HEK293T (cell line): Measurements from ENCODE around the gene TNFAIP2.

Experiments
- FOXK2 ChIP-seq: fragments of 450-650 bp; IDR thresholded peaks from 2 replicates; pipeline ENCODE4 v1.6.1; 2016; ENCODE audit warnings: mild to moderate bottlenecking
- FOXM1 ChIP-seq: fragments of 450-650 bp; IDR thresholded peaks from 2 replicates; pipeline ENCODE4 v1.6.1; 2017; ENCODE audit warnings: mild to moderate bottlenecking, borderline replicate concordance
- HDGF ChIP-seq: fragments of 450-650 bp; IDR thresholded peaks from 2 replicates; pipeline ENCODE4 v1.6.1; 2017; ENCODE audit warnings: antibody characterized with exemption, borderline replicate concordance
- L3MBTL2 ChIP-seq: fragments of 450-650 bp; conservative IDR thresholded peaks from 2 replicates; pipeline ENCODE4 v1.6.1; 2016; ENCODE audit warnings: mild to moderate bottlenecking
- NFRKB ChIP-seq: fragments of 450-650 bp; IDR thresholded peaks from 2 replicates; pipeline ENCODE4 v1.6.1; 2016; ENCODE audit warnings: mild to moderate bottlenecking, moderate library complexity
- SUZ12 ChIP-seq: fragments of 450-650 bp; IDR thresholded peaks from 2 replicates; pipeline ENCODE4 v1.6.1; 2016; ENCODE audit warnings: mild to moderate bottlenecking
- TARDBP ChIP-seq: fragments of 450-650 bp; IDR thresholded peaks from 2 replicates; pipeline ENCODE4 v1.6.1; 2016
- ZNF384 ChIP-seq: fragments of 450-650 bp; IDR thresholded peaks from 2 replicates; pipeline ENCODE4 v1.6.1; 2016
- TF ChIP-seq, protein P1 (sequence below): fragments of 450-650 bp; IDR thresholded peaks from 2 replicates; pipeline ENCODE4 v1.6.1; 2016

DNA sequence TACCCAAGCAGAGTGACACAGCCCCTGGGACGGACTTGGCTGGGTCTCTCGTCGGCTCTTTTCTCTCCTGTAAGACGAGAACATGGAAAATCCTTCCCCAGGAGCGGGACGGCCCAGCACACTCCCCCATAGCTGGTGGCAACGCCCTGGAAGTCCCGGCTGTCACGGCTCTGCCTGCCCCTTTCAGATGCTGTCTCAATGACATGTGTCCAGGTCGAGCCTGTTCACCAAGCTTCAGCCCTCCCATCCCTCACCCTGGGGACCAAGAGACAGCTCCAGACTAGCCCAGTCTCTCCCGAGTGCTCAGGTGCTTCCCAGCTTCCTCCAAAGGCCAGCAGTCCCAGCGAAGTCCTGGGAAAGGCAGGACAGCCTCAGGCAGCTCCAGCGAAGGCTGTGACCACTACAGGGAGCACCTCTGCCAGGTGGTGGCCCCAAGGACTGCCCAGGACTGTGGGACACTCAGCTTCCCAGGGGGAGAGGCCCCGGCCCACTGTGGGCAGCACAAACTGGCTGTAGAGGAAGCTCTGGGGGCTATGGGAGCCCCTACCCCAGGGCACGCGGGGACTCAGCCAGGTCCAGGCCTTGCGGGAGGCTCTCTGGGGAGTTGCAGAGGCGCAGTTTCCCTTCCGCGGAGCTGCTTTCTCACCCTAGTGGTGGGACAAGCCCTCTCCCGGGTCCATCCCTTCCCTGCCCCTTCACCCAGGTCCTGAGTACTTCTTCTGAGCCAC, 33.6 kb downstream of the TNFAIP2 start:
- TF ChIP-seq ZNF384 = no peak
- TF ChIP-seq, protein P1, sequence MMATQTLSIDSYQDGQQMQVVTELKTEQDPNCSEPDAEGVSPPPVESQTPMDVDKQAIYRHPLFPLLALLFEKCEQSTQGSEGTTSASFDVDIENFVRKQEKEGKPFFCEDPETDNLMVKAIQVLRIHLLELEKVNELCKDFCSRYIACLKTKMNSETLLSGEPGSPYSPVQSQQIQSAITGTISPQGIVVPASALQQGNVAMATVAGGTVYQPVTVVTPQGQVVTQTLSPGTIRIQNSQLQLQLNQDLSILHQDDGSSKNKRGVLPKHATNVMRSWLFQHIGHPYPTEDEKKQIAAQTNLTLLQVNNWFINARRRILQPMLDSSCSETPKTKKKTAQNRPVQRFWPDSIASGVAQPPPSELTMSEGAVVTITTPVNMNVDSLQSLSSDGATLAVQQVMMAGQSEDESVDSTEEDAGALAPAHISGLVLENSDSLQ = no peak; the same call in 1 of the 2 replicates
- no peak for TF ChIP-seq L3MBTL2
- TF ChIP-seq TARDBP = no peak
- TF ChIP-seq FOXM1 = no peak
- no peak for TF ChIP-seq FOXK2
- TF ChIP-seq NFRKB = no peak
- no peak for TF ChIP-seq HDGF
- TF ChIP-seq SUZ12 = no peak
